Vagina (tissue), 2 donors: ENCODE data around the gene DOCK2.

Source experiments
- POLR2A ChIP-seq, 2 donors: fragments of 450-650 bp; IDR thresholded peaks; one replicate each; pipeline ENCODE4 v1.6.1; 2017; ENCODE audit warnings: antibody characterized with exemption in 2 of 2, mild to moderate bottlenecking in 2 of 2, moderate library complexity in 2 of 2
- TF ChIP-seq, protein P1 (sequence below), 3 experiments: fragments of 450-650 bp in 2 of 3; fragments of 200-600 bp in 1 of 3; sonication (generic) in 1 of 3; IDR thresholded peaks; one replicate each; pipeline ENCODE4 v1.5.1; 2017 to 2019; ENCODE audit warnings: antibody characterized with exemption in 3 of 3, mild to moderate bottlenecking in 2 of 3, moderate library complexity in 2 of 3

DNA sequence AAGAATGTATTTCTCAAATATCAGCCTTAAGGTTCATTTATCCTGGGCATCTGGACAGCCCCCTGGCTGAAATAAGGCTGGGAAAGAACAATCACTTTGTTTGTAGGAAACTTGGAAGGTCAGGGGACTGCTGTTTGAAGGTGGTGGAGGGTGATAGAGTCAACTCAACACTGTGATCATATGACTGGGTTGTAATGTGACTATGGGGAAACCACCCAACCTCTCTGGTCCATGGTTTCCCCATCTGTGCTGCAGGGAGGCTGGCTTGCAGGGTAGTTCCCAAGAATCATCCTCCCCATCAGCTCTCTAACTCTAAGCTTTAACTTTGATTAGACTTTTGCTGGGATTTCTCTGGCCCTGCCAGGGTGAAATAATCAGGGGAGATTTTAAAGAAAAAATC lies 333.3 kb downstream of the DOCK2 start:
- TF ChIP-seq, protein P1, sequence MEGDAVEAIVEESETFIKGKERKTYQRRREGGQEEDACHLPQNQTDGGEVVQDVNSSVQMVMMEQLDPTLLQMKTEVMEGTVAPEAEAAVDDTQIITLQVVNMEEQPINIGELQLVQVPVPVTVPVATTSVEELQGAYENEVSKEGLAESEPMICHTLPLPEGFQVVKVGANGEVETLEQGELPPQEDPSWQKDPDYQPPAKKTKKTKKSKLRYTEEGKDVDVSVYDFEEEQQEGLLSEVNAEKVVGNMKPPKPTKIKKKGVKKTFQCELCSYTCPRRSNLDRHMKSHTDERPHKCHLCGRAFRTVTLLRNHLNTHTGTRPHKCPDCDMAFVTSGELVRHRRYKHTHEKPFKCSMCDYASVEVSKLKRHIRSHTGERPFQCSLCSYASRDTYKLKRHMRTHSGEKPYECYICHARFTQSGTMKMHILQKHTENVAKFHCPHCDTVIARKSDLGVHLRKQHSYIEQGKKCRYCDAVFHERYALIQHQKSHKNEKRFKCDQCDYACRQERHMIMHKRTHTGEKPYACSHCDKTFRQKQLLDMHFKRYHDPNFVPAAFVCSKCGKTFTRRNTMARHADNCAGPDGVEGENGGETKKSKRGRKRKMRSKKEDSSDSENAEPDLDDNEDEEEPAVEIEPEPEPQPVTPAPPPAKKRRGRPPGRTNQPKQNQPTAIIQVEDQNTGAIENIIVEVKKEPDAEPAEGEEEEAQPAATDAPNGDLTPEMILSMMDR (IDR thresholded peaks at IDR 0.05), result no peak
- no peak for TF ChIP-seq POLR2A (IDR thresholded peaks at IDR 0.05)
